GM21447 (cell line): Measurements from ENCODE around the gene DCDC2.
"Not testable (repeated sequence)": the region's sequence is repeated elsewhere in the genome, so short reads cannot be mapped to it uniquely, and the experiment has no call there.

Experiments
- ATAC-seq: cut with Tn5 transposase; IDR thresholded peaks from one replicate; pipeline ENCODE4 v1.9.1; 2021; ENCODE audit not compliant: unreplicated experiment

Gene DCDC2

GRCh38 chr6:24381476-24382219 is 23.8 kb upstream of the DCDC2 start:
- ATAC-seq: no peak

DNA sequence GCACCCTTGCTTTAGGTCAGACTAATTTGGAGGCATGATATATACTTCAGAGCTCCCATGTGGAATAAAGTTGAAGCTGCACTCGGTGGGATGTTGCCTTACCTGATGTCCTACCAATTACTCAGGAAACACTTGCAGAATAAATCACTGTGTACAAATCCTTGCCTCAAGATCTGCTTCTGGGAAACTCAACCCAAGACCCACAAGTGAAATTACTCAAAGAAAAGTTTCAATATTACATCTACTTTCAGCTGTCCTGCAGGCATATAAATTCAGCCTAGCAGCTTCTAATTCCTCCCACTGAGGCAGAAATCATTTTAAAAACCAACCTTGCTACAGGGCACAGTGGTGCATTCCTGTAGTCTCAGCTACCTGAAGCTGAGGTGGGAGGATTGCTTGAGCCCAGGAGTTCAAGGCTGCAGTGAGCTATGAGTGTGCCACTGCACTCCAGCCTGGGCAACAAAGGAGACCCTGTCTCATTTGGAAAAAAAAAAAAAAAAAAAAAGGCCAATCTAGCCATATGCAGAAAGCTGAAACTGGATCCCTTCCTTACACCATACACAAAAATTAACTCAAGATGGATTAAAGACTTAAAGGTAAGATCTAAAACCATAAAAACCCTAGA is 20.7 kb upstream of the DCDC2 start:
- ATAC-seq: no peak

DNA sequence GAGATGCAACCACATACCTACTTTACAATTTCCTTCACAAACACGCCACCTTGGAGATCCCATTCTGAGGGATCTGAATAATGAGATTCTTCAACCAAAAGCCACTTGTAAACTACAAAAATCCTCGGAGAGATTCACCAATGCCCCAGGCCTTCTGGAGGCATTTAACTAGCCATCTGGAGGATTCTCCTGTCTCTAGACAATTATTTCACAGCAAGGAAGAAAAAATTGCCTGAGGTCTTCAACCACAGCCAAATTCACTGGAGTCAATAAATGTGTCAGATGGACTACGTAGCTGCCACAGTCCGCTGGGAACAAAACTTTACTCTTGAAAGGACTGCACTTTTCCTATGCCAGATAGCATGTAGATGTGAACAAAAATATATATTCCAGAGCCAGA is 19.0 kb upstream of the DCDC2 start:
- no peak for ATAC-seq

DNA sequence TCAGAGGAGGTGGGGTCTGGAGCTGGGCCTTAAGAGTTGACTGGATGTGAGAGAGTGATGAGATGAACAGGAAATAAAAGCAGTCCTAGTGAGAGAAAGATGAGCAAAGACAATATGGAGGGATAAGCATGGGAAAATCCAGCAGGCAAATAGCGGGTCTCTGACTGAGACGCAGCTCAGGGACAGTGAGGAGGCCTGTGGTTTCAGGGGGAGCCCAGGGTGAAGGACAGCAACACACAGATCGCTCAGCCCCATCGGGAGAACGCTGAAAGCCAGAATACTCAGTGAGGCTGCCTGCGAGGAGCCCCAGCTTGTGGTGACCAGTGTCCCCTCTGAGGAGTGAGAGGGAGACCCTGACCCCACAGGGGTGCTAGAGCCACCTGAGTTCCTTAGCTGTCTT is 16.8 kb upstream of the DCDC2 start:
- ATAC-seq: no peak

- not testable (repeated sequence) for ATAC-seq
Observed at GRCh38 chr6:24365103-24365633, 7.3 kb upstream of the DCDC2 start.

- not testable (repeated sequence) for ATAC-seq
Observed at GRCh38 chr6:24362363-24362762, 4.5 kb upstream of the DCDC2 start.

GRCh38 chr6:24359640-24360454 is 2.0 kb upstream of the DCDC2 start:
- peak; percentile 84 for ATAC-seq

DNA sequence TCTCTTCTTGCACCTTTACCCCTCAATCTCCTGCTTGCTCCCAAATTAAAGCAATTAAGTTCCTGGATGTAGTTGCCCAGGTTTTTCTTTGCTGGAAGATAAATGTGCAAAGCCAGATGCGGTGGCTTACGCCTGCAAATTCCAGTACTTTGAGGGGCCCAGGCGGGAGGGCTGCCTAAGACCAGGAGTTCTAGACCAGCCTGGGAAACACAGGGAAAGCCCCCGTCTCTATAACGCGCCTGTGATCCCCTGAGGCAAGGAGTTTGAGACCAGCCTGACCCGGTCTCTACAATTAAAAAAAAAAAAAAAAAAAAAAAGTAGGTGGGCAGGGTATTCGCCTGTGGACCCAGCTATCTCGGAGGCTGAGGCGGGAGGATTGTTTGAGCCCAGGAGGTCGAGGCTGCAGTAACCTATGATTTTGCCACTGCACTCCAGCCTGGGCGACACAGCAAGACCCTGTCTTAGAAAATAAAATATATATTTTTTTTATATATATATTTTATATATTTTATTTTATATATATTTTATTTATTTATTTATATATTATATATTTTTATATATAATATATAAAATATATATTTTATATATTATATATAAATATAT is 461 bp upstream of the DCDC2 start:
- no peak for ATAC-seq

GRCh38 chr6:24356310-24356973 is 1.4 kb downstream of the DCDC2 start:
- ATAC-seq: no peak

GRCh38 chr6:24355393-24355792 is 2.5 kb downstream of the DCDC2 start:
- ATAC-seq: no peak

DNA sequence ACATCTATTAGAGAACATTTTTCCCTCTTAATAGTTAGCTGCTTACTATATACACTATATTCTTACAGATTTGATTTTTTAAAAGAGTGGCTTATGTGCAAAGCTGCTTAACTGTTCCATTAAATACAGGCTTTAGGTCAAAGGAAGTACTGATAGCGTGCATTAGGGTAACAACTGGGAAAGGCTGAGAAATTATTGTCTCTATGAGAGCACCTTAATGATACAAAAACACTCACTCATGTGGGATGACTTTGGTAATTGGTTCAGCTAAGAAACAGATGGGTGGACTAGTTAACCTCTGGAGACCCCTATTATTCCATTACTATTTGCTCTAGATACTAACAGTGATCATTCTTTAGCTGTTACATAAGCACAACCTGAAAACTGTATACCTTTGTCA is 4.0 kb downstream of the DCDC2 start:
- no peak for ATAC-seq

DNA sequence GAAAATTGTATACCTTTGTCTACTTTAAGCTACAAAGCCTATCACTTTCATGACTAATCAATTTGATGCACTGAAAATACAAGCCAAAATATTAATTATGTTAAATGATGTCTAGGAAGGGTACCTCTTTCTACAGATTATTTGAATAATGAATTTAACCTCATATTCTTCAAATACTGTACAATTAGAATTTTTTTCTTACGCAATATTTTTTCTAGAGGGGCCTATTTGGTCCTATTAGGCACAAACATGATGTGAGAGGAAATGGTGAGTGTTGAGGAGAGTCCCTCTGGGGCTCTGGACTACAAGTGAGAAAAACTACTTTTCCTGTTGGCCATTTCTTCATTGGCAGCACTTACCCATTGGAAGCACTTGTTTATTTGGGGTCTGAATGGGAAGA is 5.4 kb downstream of the DCDC2 start:
- no peak for ATAC-seq

- ATAC-seq: no peak
Observed at GRCh38 chr6:24344976-24345375, 12.9 kb downstream of the DCDC2 start.

DNA sequence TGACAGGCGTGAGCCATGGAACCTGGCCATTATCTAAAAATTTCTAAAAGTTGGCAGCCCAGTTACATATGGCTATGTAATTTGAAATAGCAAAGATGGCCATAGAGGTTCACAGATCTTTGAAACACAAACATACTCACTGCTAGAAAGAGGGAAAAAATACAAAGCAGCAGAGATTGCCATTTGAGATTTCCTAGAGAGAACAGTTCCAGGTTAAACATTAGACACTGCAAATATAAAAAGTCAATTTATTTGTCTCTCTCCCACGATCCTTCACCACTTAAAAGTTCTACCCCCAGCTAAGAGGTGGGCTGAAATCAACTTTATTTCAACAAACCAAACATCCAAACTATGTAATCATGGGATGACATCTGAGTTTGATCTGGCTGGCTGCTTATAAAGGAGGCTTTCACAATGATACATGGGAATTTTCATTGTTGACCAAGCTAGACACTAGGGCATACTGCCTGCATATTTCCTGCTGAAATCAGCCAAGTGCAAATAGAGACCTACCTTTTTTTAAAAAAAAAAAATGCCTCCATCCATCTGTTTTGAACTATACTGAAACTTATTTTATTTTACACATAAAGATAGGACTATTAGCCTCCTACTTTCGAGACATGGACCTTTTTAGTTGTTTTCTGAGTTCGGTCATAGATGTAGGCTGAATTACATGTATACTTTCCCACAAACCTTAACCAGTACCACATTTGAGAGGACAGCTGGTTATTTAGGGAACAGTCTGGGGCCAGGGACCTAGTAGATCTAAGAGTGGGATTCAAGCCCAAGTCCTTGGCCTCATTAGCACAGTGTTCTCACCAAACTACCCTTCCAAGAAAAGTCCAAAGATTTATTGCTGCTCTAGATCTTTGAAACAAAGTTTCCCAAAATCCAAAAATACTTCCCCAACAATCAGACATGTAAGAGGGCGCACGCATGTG is 16.6 kb downstream of the DCDC2 start:
- ATAC-seq: no peak

GRCh38 chr6:24339932-24340331 is 17.9 kb downstream of the DCDC2 start:
- ATAC-seq: no peak

DNA sequence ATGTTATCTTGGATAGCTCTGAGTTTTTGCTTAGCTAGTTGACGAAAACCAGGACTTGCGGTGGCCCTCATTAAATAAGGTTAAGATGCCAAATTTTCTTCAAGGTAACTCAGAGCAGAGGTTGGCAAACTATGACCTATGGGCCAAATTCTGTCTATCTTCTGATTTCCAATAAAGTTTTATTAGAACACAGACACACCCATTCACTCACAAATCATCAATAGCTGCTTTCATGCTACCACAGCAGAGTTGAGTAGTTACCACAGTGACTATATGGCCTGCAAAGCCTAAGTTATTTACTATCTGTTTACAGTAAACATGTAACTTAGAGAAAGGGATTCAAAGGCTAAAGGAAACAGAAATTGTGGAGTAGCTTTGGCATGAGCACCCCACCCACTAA is 23.6 kb downstream of the DCDC2 start:
- ATAC-seq: no peak

DNA sequence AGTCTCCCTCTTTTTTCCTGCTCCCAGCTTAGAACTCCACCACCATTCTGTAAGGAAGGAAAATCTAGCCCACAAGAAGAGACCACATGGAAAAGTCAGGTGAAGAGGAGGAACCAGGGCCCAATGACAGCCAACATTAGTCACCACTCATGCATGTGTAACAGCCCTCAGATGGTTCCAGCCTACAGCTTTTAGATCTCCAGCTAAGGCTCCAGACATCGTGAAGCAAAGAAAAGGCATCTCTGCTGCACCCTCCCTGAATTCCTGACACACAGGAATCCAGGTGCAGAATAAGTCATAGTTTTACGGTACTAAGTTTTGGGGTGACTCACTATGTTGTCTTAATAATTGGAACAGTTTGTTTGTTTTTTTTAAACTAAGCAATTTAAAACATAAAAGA is 25.5 kb downstream of the DCDC2 start:
- no peak for ATAC-seq

- no peak for ATAC-seq
Observed at GRCh38 chr6:24330137-24330732, 27.6 kb downstream of the DCDC2 start.

GRCh38 chr6:24329451-24329850 is 28.4 kb downstream of the DCDC2 start:
- no peak for ATAC-seq
